Fibroblast of lung (primary cell): ENCODE results near the gene ZNF562.

ENCODE experiments used
- CTCF ChIP-seq, 2 donors: IDR thresholded peaks in 1 of 2; conservative IDR thresholded peaks in 1 of 2; 1 replicate in 1 of 2; 2 replicates in 1 of 2; pipeline ENCODE4 v1.5.1; 2011 to 2012; ENCODE audit warnings: low read length in 2 of 2, control low read depth in 1 of 2, inconsistent platforms in 1 of 2, low read depth in 1 of 2, mild to moderate bottlenecking in 1 of 2
- EZH2 ChIP-seq: IDR thresholded peaks from 2 replicates; pipeline ENCODE4 v1.5.1; 2012; ENCODE audit warnings: low read length, control low read depth, mild to moderate bottlenecking; ENCODE audit errors: missing control alignments

- no peak for TF ChIP-seq EZH2
- no peak for TF ChIP-seq CTCF (conservative IDR thresholded peaks at IDR 0.05 in 1 of 2, IDR thresholded peaks at IDR 0.05 in 1 of 2; ENCODE audit: low read depth in 1 of 2, low read length in 2 of 2)
Observed at GRCh38 chr19:9667898-9668297, 7.0 kb downstream of the ZNF562 start.
